BLaER1 (cell line): ENCODE measurements around the gene CENPB.

ENCODE experiments used
- H3K27ac ChIP-seq: shearing (Covaris generic); formaldehyde crosslinking; 2 replicates; pipeline ENCODE4 v1.8.1; 2022
- H3K27me3 ChIP-seq: shearing (Covaris generic); formaldehyde crosslinking; 2 replicates; pipeline ENCODE4 v1.8.1; 2022
- H3K36me3 ChIP-seq: shearing (Covaris generic); formaldehyde crosslinking; 2 replicates; pipeline ENCODE4 v1.8.1; 2022
- H3K4me1 ChIP-seq: shearing (Covaris generic); formaldehyde crosslinking; 2 replicates; pipeline ENCODE4 v1.8.1; 2022
- H3K4me2 ChIP-seq: shearing (Covaris generic); formaldehyde crosslinking; 2 replicates; pipeline ENCODE4 v1.8.1; 2022
- H3K4me3 ChIP-seq: shearing (Covaris generic); formaldehyde crosslinking; 2 replicates; pipeline ENCODE4 v1.8.1; 2022
- H3K9ac ChIP-seq: shearing (Covaris generic); formaldehyde crosslinking; 2 replicates; pipeline ENCODE4 v1.8.1; 2022
- H3K9me3 ChIP-seq: shearing (Covaris generic); formaldehyde crosslinking; 2 replicates; pipeline ENCODE4 v1.8.1; 2022
- H4K20me1 ChIP-seq: shearing (Covaris generic); formaldehyde crosslinking; 2 replicates; pipeline ENCODE4 v1.8.1; 2022
- Cebpa-rat ChIP-seq: shearing (Covaris generic); IDR thresholded peaks from 2 replicates; pipeline ENCODE4 v1.8.1; 2022

The CENPB gene

GRCh38 chr20:3768342-3769130 is 18.0 kb downstream of the CENPB start:
- no peaks in the 10 kb centered on the region for H3K9me3 ChIP-seq
- peak overlapping the region; percentile 96 for H3K27ac ChIP-seq
- H3K4me3 ChIP-seq = peak overlapping the region; percentile 78
- H3K27me3 ChIP-seq = no peaks in the 10 kb centered on the region
- no peak for TF ChIP-seq Cebpa-rat
- H3K4me1 ChIP-seq = peaks cover 61% of the 10 kb centered on the region
- H4K20me1 ChIP-seq = peaks cover 36% of the 10 kb centered on the region
- H3K9ac ChIP-seq = peak overlapping the region; percentile 96
- H3K36me3 ChIP-seq = no peaks in the 10 kb centered on the region
- peak overlapping the region; percentile 99 for H3K4me2 ChIP-seq

DNA sequence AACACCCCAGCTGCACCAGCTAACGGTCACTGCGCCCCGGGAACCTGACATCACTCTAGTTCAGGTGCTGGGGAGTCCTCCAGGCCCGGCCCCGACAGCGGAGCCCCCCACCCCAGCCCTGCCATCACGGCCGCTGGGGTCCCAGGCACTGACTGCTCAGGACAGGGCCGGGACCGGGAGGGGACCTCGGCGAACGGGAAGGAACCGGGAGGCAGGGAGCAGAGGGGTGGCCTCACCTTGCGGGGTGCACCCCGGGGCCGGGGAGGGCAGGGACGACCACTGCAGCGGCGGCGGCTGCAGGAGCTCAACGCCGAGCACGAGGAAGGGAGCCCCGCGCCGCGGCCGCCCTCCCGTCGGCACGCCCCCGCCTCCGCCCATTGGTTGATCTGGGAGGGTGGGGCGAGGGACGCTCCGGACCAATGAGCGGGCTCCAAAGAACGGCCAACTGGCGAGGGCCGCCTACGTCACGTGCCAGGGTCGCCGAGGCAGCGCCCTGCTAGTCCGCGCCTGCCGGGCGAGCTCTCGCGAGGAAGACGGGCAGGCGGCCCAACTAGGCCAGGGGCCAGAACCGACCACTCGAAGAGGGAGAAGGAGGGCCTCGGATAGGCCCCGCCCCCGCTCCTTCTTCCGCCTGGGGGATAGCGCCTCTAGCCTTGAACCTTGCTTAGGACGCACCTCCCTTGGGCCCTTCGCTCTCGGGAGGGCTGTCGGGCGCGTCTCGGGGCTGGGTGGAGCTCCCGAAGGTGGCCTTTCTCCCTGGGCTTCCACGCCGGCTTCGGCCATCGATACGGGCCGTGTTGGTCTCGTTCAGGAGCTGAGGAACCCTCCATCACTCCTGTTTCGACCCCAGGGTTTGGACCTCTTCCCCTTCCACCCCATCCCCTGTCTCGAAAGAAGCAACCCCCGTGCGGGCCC is 18.9 kb downstream of the CENPB start, which contains the start of gene ADISSP:
Gene ADISSP, minus strand, starts transcription at position 327 of the 915 bp plus-strand sequence. CDS start 7,653 bp downstream, outside the sequence.
- Histone ChIP-seq H4K20me1 (peaks cover 42% of the 10 kb centered on the region), H3K9me3 (no peaks in the 10 kb centered on the region), H3K27me3 (no peaks in the 10 kb centered on the region), H3K36me3 (no peaks in the 10 kb centered on the region), H3K27ac (peak within 1 kb of the TSS; percentile 96), H3K4me1 (peaks cover 64% of the 10 kb centered on the region), H3K4me3 (peak within 1 kb of the TSS; percentile 78), H3K4me2 (peak within 1 kb of the TSS; percentile 99), H3K9ac (peak within 1 kb of the TSS; percentile 96)
- TF ChIP-seq Cebpa-rat = no peak

DNA sequence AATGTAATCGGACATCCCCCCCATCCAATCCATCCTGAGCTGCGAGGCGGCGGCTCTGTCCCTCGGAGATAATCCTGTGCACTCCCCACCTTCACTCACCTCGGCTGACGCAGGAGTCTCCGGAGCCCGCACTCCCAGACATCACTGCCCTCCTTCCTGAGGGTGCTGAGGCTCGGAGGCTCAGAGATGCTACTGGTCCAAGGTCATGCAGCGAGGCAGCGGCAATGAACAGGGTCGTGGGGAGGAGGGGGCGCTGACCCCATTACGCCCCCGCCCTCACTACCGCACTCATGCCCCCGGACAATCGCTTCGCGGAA is 19.5 kb downstream of the CENPB start:
- TF ChIP-seq Cebpa-rat = no peak
- H3K27ac ChIP-seq = peak overlapping the region; percentile 96
- peak overlapping the region; percentile 78 for H3K4me3 ChIP-seq
- peak overlapping the region; percentile 99 for H3K4me2 ChIP-seq
- H3K27me3 ChIP-seq = no peaks in the 10 kb centered on the region
- H3K36me3 ChIP-seq = peaks cover 3% of the 10 kb centered on the region; the same call in 1 of the 2 replicates
- H3K9ac ChIP-seq = peak overlapping the region; percentile 96
- no peaks in the 10 kb centered on the region for H3K9me3 ChIP-seq
- H4K20me1 ChIP-seq = peaks cover 48% of the 10 kb centered on the region
- H3K4me1 ChIP-seq = peaks cover 69% of the 10 kb centered on the region

- Histone ChIP-seq H3K36me3 (peaks cover 8% of the 10 kb centered on the region), H4K20me1 (peaks cover 53% of the 10 kb centered on the region), H3K4me2 (peak overlapping the region; percentile 99), H3K4me1 (peaks cover 74% of the 10 kb centered on the region), H3K9ac (peak overlapping the region; percentile 96), H3K27me3 (no peaks in the 10 kb centered on the region), H3K27ac (peak overlapping the region; percentile 96), H3K4me3 (peak overlapping the region; percentile 78), H3K9me3 (no peaks in the 10 kb centered on the region)
- no peak for TF ChIP-seq Cebpa-rat
Observed at GRCh38 chr20:3766422-3767109, 20.0 kb downstream of the CENPB start.

GRCh38 chr20:3765171-3765882 is 21.2 kb downstream of the CENPB start:
- no peaks in the 10 kb centered on the region for H3K27me3 ChIP-seq
- peaks cover 9% of the 10 kb centered on the region for H3K36me3 ChIP-seq
- peak overlapping the region; percentile 99 for H3K4me2 ChIP-seq
- peak overlapping the region; percentile 78 for H3K4me3 ChIP-seq
- H3K4me1 ChIP-seq = peaks cover 79% of the 10 kb centered on the region
- no peaks in the 10 kb centered on the region for H3K9me3 ChIP-seq
- no peak for TF ChIP-seq Cebpa-rat
- peak overlapping the region; percentile 57 for H3K27ac ChIP-seq
- H4K20me1 ChIP-seq = peaks cover 65% of the 10 kb centered on the region
- peak overlapping the region; percentile 96 for H3K9ac ChIP-seq

DNA sequence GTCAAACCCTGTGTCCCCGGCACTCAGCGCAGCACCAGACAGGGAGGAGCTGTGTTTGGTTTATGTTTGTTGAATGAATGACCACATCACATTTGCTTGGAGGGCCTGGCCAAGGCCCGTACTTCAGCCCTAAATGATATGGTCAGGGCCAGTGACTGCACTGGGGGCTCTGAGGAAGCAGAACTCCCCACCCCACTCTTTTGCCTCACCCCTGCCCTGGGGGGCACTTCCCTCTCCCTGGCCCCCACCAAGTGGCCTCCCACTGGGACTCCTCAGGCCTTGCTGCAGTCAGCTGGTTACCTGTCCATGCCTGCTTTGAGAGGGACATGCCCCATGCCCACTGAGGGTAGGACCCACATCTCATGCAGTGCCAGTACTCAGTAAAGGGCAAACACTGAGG is 21.9 kb downstream of the CENPB start:
- Histone ChIP-seq H3K9me3 (no peaks in the 10 kb centered on the region), H3K27ac (peak overlapping the region; percentile 57), H3K9ac (peak overlapping the region; percentile 96), H3K4me3 (no peak overlapping the region), H3K36me3 (peaks cover 15% of the 10 kb centered on the region), H3K4me1 (peaks cover 79% of the 10 kb centered on the region), H3K27me3 (no peaks in the 10 kb centered on the region), H4K20me1 (peaks cover 72% of the 10 kb centered on the region), H3K4me2 (peak overlapping the region; percentile 99)
- no peak for TF ChIP-seq Cebpa-rat

GRCh38 chr20:3763671-3764601 is 22.6 kb downstream of the CENPB start:
- no peak for TF ChIP-seq Cebpa-rat
- H3K4me1 ChIP-seq = peaks cover 72% of the 10 kb centered on the region

DNA sequence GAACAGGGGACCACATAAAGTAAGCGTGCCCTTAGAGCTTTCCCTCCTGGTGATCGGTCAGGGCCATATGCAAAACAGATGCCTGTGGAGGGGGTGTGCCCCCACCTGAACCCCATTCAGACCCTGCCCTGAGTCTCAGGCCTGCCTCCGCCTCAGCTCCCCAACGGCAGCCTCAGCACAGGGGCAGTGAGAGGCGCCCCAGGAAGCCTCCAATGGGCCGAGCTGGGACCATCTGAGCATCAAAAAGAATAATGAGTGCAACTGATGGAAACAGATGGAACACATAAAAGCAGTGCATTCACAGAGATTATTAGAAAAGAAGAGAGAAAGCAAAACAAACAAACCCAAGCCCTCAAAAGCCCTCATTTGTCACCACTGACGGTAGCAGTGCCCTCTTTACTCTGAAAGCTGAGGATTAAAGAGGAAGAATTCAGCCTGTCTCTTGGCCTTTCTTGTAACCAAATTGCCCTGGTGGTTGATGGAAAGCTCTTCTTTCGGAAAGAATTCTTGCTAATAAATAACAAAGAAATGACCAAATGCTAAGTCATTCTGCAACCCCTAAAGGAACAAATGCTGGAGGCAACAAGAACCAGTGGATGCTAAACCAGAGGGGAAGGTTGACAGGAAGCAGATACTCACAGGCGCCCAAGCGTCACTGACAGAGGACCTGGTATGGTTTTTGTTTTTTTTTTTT is 25.7 kb downstream of the CENPB start:
- H4K20me1 ChIP-seq = peaks cover 86% of the 10 kb centered on the region
- no peaks in the 10 kb centered on the region for H3K9me3 ChIP-seq
- peak overlapping the region; percentile 71 for H3K27ac ChIP-seq
- peak overlapping the region; percentile 52 for H3K9ac ChIP-seq
- peak overlapping the region; percentile 76 for H3K4me2 ChIP-seq
- peaks cover 53% of the 10 kb centered on the region for H3K36me3 ChIP-seq
- no peak overlapping the region for H3K4me3 ChIP-seq
- H3K27me3 ChIP-seq = no peaks in the 10 kb centered on the region
- no peak for TF ChIP-seq Cebpa-rat
- peaks cover 54% of the 10 kb centered on the region for H3K4me1 ChIP-seq

More at GRCh38 chr20:3763671-3764601, 22.6 kb downstream of the CENPB start:
- H4K20me1 ChIP-seq = peaks cover 79% of the 10 kb centered on the region
- H3K9ac ChIP-seq = peak overlapping the region; percentile 96
- H3K4me2 ChIP-seq = peak overlapping the region; percentile 99
- peak overlapping the region; percentile 57 for H3K27ac ChIP-seq
- H3K36me3 ChIP-seq = peaks cover 22% of the 10 kb centered on the region
- H3K9me3 ChIP-seq = no peaks in the 10 kb centered on the region
- H3K27me3 ChIP-seq = no peaks in the 10 kb centered on the region
- 0 out of 2 replicates have a peak overlapping the region, but pooled peaks have one; percentile 1 for H3K4me3 ChIP-seq
